H1 (cell line): ENCODE results near the gene CUL4A. TPM values are rescaled to one million over a fixed set of nuclear protein-coding genes. Genes with fewer than 3 reads are reported as not detected.

ENCODE experiments used
- CTCF ChIA-PET: fragments of 300-600 bp; sonication (Branson Sonifier 250); formaldehyde crosslinking; loops from one replicate; lab custom pipeline; 2021; ENCODE audit not compliant: partially characterized antibody; lab: Charles Lee
- POLR2A ChIA-PET: fragments of 300-600 bp; sonication (Branson Sonifier 250); formaldehyde crosslinking; loops from one replicate; lab custom pipeline; 2021; ENCODE audit warnings: inconsistent platforms; ENCODE audit not compliant: partially characterized antibody; lab: Charles Lee
- DNase-seq, 2 experiments: peaks; one replicate each; pipeline versions ENCODE4 v3.0.0 to v3.0.0-alpha.2; 2010 to 2022; ENCODE audit warnings: low spot score in 2 of 2, low read depth in 1 of 2, mixed read lengths in 1 of 2
- FAIRE-seq: peaks from 2 replicates; lab custom pipeline; 2011; peaks lifted over from hg19 to GRCh38; lab: Jason Lieb, UNC
- H2AFZ ChIP-seq: 2 replicates; pipeline ENCODE4 v1.8.1; 2012; ENCODE audit warnings: low read length, inconsistent platforms
- H2AK5ac ChIP-seq: 2 replicates; pipeline ENCODE4 v1.6.1; 2013; ENCODE audit warnings: low read depth, low read length
- H2BK120ac ChIP-seq: replicated peaks from 2 replicates; pipeline ENCODE3; 2013; ENCODE audit warnings: low read depth, low read length, inconsistent platforms
- H2BK12ac ChIP-seq: 2 replicates; pipeline ENCODE4 v1.6.1; 2013; ENCODE audit warnings: low read depth, low read length
- H2BK15ac ChIP-seq: 2 replicates; pipeline ENCODE4 v1.6.1; 2013; ENCODE audit warnings: low read length
- H2BK20ac ChIP-seq: 2 replicates; pipeline ENCODE4 v1.6.1; 2013; ENCODE audit warnings: low read length
- H2BK5ac ChIP-seq: 2 replicates; pipeline ENCODE4 v1.6.1; 2013; ENCODE audit warnings: low read depth, low read length
- H3K14ac ChIP-seq: 2 replicates; pipeline ENCODE4 v1.6.1; 2013; ENCODE audit warnings: inconsistent platforms; ENCODE audit not compliant: insufficient read length
- H3K18ac ChIP-seq: 2 replicates; pipeline ENCODE4 v1.6.1; 2013; ENCODE audit warnings: low read length; ENCODE audit errors: extremely low read depth
- H3K23ac ChIP-seq: 2 replicates; pipeline ENCODE4 v1.6.1; 2013; ENCODE audit warnings: inconsistent platforms; ENCODE audit not compliant: insufficient read length
- H3K23me2 ChIP-seq: 2 replicates; pipeline ENCODE4 v1.6.1; 2013; ENCODE audit warnings: low read depth, low read length
- H3K27ac ChIP-seq: 2 replicates; pipeline ENCODE4 v1.6.1; 2011; ENCODE audit warnings: low read depth, low read length, inconsistent platforms
- H3K27me3 ChIP-seq, 4 experiments: replicated peaks in 1 of 4; 1 replicate in 1 of 4; 2 replicates in 3 of 4; pipeline versions ENCODE4 v1.6.1 to v1.8.1; 2011 to 2013; ENCODE audit warnings: low read length in 3 of 4, mild to moderate bottlenecking in 3 of 4, inconsistent platforms in 2 of 4, mixed read lengths in 2 of 4, moderate library complexity in 1 of 4; ENCODE audit not compliant: control insufficient read depth in 3 of 4, insufficient read depth in 3 of 4; ENCODE audit errors: extremely low read depth in 1 of 4
- H3K36me3 ChIP-seq, 4 experiments: 2 replicates each; pipeline versions ENCODE4 v1.6.1 to v1.8.1; 2011 to 2013; ENCODE audit warnings: mild to moderate bottlenecking in 4 of 4, low read length in 3 of 4, moderate library complexity in 2 of 4, control low read depth in 1 of 4, inconsistent platforms in 1 of 4; ENCODE audit not compliant: insufficient read depth in 4 of 4, control insufficient read depth in 2 of 4
- H3K4ac ChIP-seq: replicated peaks from 2 replicates; pipeline ENCODE3; 2013; ENCODE audit warnings: low read length, low read depth, mixed read lengths, inconsistent platforms; ENCODE audit not compliant: insufficient read length
- H3K4me1 ChIP-seq, 4 experiments: replicated peaks in 1 of 4; 1 replicate in 1 of 4; 2 replicates in 3 of 4; pipeline versions ENCODE4 v1.6.1 to v1.8.1; 2011 to 2013; ENCODE audit warnings: low read length in 3 of 4, inconsistent platforms in 2 of 4, mixed read lengths in 1 of 4; ENCODE audit not compliant: insufficient read depth in 4 of 4, control insufficient read depth in 3 of 4
- H3K4me2 ChIP-seq, 2 experiments: 2 replicates each; pipeline versions ENCODE4 v1.6.1 to v1.8.1; 2011 to 2013; ENCODE audit warnings: low read depth in 2 of 2, low read length in 2 of 2, control low read depth in 1 of 2, inconsistent platforms in 1 of 2, mild to moderate bottlenecking in 1 of 2; ENCODE audit not compliant: insufficient read depth in 1 of 2
- H3K4me3 ChIP-seq, 4 experiments: fragments of 200-600, 300-600 bp in 1 of 4; sonication (generic), shearing (Covaris generic), sonication (Bioruptor Twin) in 1 of 4; 2 replicates each; pipeline versions ENCODE4 v1.5.1 to v1.8.1; 2011 to 2016; ENCODE audit warnings: low read length in 4 of 4, low read depth in 3 of 4, control low read depth in 2 of 4, inconsistent platforms in 2 of 4, mild to moderate bottlenecking in 2 of 4, mixed read lengths in 1 of 4, moderate library complexity in 1 of 4; ENCODE audit not compliant: insufficient read depth in 2 of 4; ENCODE audit errors: extremely low read depth in 1 of 4
- H3K56ac ChIP-seq: replicated peaks from 2 replicates; pipeline ENCODE3; 2013; ENCODE audit warnings: low read depth, mild to moderate bottlenecking, mixed read lengths, low read length, inconsistent platforms; ENCODE audit not compliant: insufficient read length
- H3K79me1 ChIP-seq: 2 replicates; pipeline ENCODE4 v1.6.1; 2013; ENCODE audit warnings: low read depth, low read length, control low read depth
- H3K79me2 ChIP-seq, 2 experiments: 2 replicates each; pipeline versions ENCODE4 v1.6.1 to v1.8.1; 2012 to 2013; ENCODE audit warnings: low read length in 2 of 2, mild to moderate bottlenecking in 2 of 2, inconsistent platforms in 1 of 2; ENCODE audit not compliant: insufficient read depth in 2 of 2, control insufficient read depth in 1 of 2
- H3K9ac ChIP-seq, 4 experiments: replicated peaks in 1 of 4; 1 replicate in 1 of 4; 2 replicates in 3 of 4; pipeline versions ENCODE4 v1.6.1 to v1.8.1; 2011 to 2013; ENCODE audit warnings: low read depth in 3 of 4, low read length in 3 of 4, control low read depth in 2 of 4, mild to moderate bottlenecking in 2 of 4, moderate library complexity in 2 of 4, inconsistent platforms in 1 of 4; ENCODE audit errors: extremely low read depth in 1 of 4
- H3K9me3 ChIP-seq, 2 experiments: 2 replicates each; pipeline versions ENCODE4 v1.6.1 to v1.8.1; 2012 to 2013; ENCODE audit warnings: mild to moderate bottlenecking in 2 of 2, moderate library complexity in 2 of 2, control low read depth in 1 of 2, inconsistent platforms in 1 of 2, low read depth in 1 of 2, low read length in 1 of 2, mixed read lengths in 1 of 2; ENCODE audit not compliant: insufficient read depth in 2 of 2
- H4K20me1 ChIP-seq, 2 experiments: replicated peaks in 1 of 2; 2 replicates each; pipeline versions ENCODE3 to v1.8.1; 2011 to 2013; ENCODE audit warnings: inconsistent platforms in 2 of 2, low read length in 2 of 2, mild to moderate bottlenecking in 1 of 2; ENCODE audit not compliant: insufficient read depth in 2 of 2, control insufficient read depth in 1 of 2
- H4K5ac ChIP-seq: 2 replicates; pipeline ENCODE4 v1.6.1; 2013; ENCODE audit warnings: low read length, low read depth, mixed read lengths, inconsistent platforms; ENCODE audit not compliant: insufficient read length
- H4K8ac ChIP-seq: 2 replicates; pipeline ENCODE4 v1.8.0; 2013; ENCODE audit warnings: mild to moderate bottlenecking, moderate library complexity, low read length, inconsistent platforms; ENCODE audit not compliant: insufficient read depth; ENCODE audit errors: extremely low read depth
- H4K91ac ChIP-seq: replicated peaks from 2 replicates; pipeline ENCODE3; 2013; ENCODE audit warnings: low read length, mixed read lengths, inconsistent platforms; ENCODE audit not compliant: insufficient read length
- ASH2L ChIP-seq: fragments of 200-600, 300-600 bp; sonication (generic); IDR thresholded peaks from one replicate; pipeline ENCODE4 v1.7.1; 2017; ENCODE audit warnings: low read length
- CBX5 ChIP-seq: fragments of 300-800, 300-1000 bp; sonication (generic); IDR thresholded peaks from 2 replicates; pipeline ENCODE4 v1.7.1; 2016; ENCODE audit warnings: antibody characterized with exemption, low read length, low read depth
- CEBPB ChIP-seq: IDR thresholded peaks from 2 replicates; pipeline ENCODE4 v1.6.1; 2012; ENCODE audit warnings: low read depth, low read length
- NRF1 ChIP-seq: IDR thresholded peaks from 2 replicates; pipeline ENCODE4 v1.6.1; 2011; ENCODE audit warnings: mild to moderate bottlenecking, low read depth, low read length, improper control_type of control experiment
- SP2 ChIP-seq: IDR thresholded peaks from 2 replicates; pipeline ENCODE4 v1.6.1; 2012; ENCODE audit warnings: mild to moderate bottlenecking, low read length, inconsistent platforms
- SRF ChIP-seq: IDR thresholded peaks from 2 replicates; pipeline ENCODE4 v1.6.1; 2011; ENCODE audit warnings: mild to moderate bottlenecking, low read depth, low read length, moderate library complexity
- USF2 ChIP-seq: IDR thresholded peaks from 2 replicates; pipeline ENCODE4 v1.6.1; 2011; ENCODE audit warnings: low read length, improper control_type of control experiment
- WGBS, 2 experiments: shearing (Covaris generic) in 1 of 2; methylation state at CpG; one replicate each; pipeline versions ENCODE4 v1.1.6 to v1.1.7; 2013 to 2015; ENCODE audit warnings: low lambda C conversion rate in 2 of 2, mixed read lengths in 2 of 2, inconsistent platforms in 1 of 2, low coverage in 1 of 2, missing lambda C conversion rate in 1 of 2; ENCODE audit not compliant: insufficient replicate concordance in 2 of 2, insufficient coverage in 1 of 2, insufficient read length in 1 of 2; ENCODE audit errors: extremely low coverage in 1 of 2, missing lambda C conversion rate in 1 of 2; 5-methylcytosine and 5-hydroxymethylcytosine counted together
- polyA plus RNA-seq, 7 experiments: library from polyadenylated mRNA; depleted of rRNA in 3 of 7; stranded (reverse) in 5 of 7; unstranded in 2 of 7; fragments of >200 nt in 5 of 7; fragments of 200-250 nt in 2 of 7; gene quantifications; 1 replicate in 5 of 7; 2 replicates in 1 of 7; 4 replicates in 1 of 7; pipeline versions ENCODE4 v1.2.1 to v1.2.3, GENCODE V29; 2011 to 2013; ENCODE audit warnings: missing spikeins in 2 of 7, mixed read lengths in 2 of 7
- total RNA-seq: library from RNA; stranded (reverse); fragmentation: NEBNext Ultra II Directional; extraction: Animal tissue kit (Norgen Biotek cat#: 25700); gene quantifications from 2 replicates; pipeline ENCODE4 v1.2.1, GENCODE V29; 2021

The CUL4A gene
- total and polyA plus RNA-seq, 2 of the 8 experiments (the other 6 are each of a cell fraction or from before 2014, with no cell fraction given) = 54.7 to 101 TPM

- no peak overlapping the region for H2BK120ac ChIP-seq
- H3K4me1 ChIP-seq = no peaks in the 10 kb centered on the region
- H3K4ac ChIP-seq = no peak overlapping the region
- no peak overlapping the region for H2AFZ ChIP-seq
- H4K91ac ChIP-seq = no peak overlapping the region
- H4K5ac ChIP-seq = no peak overlapping the region
- H3K14ac ChIP-seq = no peak overlapping the region
- no peaks in the 10 kb centered on the region; a peak in 1 of 4 replicates for H3K79me2 ChIP-seq
- no peak overlapping the region for H3K56ac ChIP-seq
- no peak overlapping the region for H3K4me2 ChIP-seq
- no peaks in the 10 kb centered on the region for H3K27me3 ChIP-seq
- 89% methylated on average over 13 of the region's 13 CpGs; no CpG with 5 or more reads in 1 of the 2 experiments for WGBS, 2 experiments
- no peak overlapping the region for H3K4me3 ChIP-seq
- peaks cover 2 to 34% (median 9%) of the 10 kb centered on the region in 4 experiments; a peak in 5 of 8 replicates for H3K36me3 ChIP-seq
- H2BK15ac ChIP-seq = no peak overlapping the region
- CTCF ChIA-PET = interaction anchor here (0.8 to 1.4 kb wide), 5 partner anchors 38 to 106 kb away, joined by 3 to 4 read pairs (median 3); no protein-coding TSS in a partner anchor
- H3K9me3 ChIP-seq = no peaks in the 10 kb centered on the region
- TF ChIP-seq NRF1 (no peak), CBX5 (no peak), USF2 (no peak), SRF (no peak), ASH2L (no peak), CEBPB (no peak), SP2 (no peak)
- no peak overlapping the region for H2BK12ac ChIP-seq
- H2AK5ac ChIP-seq = no peak overlapping the region
- FAIRE-seq = no peak
- H3K9ac ChIP-seq = no peak overlapping the region
- H2BK20ac ChIP-seq = no peak overlapping the region
- no peak overlapping the region for H3K27ac ChIP-seq
- POLR2A ChIA-PET = interaction anchor here (0.7 to 1.8 kb wide), 3 partner anchors 10 to 94 kb away, joined by 3 to 6 read pairs (median 4); no protein-coding TSS in a partner anchor
- H4K8ac ChIP-seq = no peak overlapping the region
- H4K20me1 ChIP-seq = no peaks in the 10 kb centered on the region
- H2BK5ac ChIP-seq = no peak overlapping the region
- DNase-seq = no peak
- H3K23me2 ChIP-seq = no peaks in the 10 kb centered on the region
- H3K79me1 ChIP-seq = no peaks in the 10 kb centered on the region
- H3K18ac ChIP-seq = no peak overlapping the region
- no peak overlapping the region for H3K23ac ChIP-seq
Measured at GRCh38 chr13:113169277-113170272, 39.8 kb upstream of the CUL4A start.
